Lower lobe of right lung (tissue), 2 donors: Measurements from ENCODE around the gene TOMT. TPM values are rescaled to one million over a fixed set of nuclear protein-coding genes. Genes with fewer than 3 reads are reported as not detected.

Experiments
- ATAC-seq, 2 donors: fragments of 200-7000 bp; cut with Tn5 transposase; one replicate each; pipeline ENCODE4 v1.9.1; 2020 to 2022; ENCODE audit warnings: mild to moderate bottlenecking in 2 of 2, moderate library complexity in 2 of 2
- DNase-seq: peaks from one replicate; pipeline ENCODE4 v3.0.0-alpha.2; 2020
- H3K27ac ChIP-seq: fragments of 200-600 bp; one replicate; pipeline ENCODE4 v1.8.0; 2022
- H3K27me3 ChIP-seq: fragments of 200-600 bp; one replicate; pipeline ENCODE4 v1.8.0; 2022; ENCODE audit warnings: low read depth
- H3K36me3 ChIP-seq: fragments of 200-600 bp; one replicate; pipeline ENCODE4 v1.8.0; 2022; ENCODE audit warnings: mild to moderate bottlenecking
- H3K4me1 ChIP-seq: fragments of 200-600 bp; one replicate; pipeline ENCODE4 v1.8.0; 2022
- H3K4me3 ChIP-seq: fragments of 200-600 bp; one replicate; pipeline ENCODE4 v1.8.0; 2022; ENCODE audit warnings: mild to moderate bottlenecking
- H3K9me3 ChIP-seq: fragments of 200-600 bp; one replicate; pipeline ENCODE4 v1.8.0; 2022
- intact Hi-C: fragments of 100-400 bp; cut with DNase I; formaldehyde crosslinking; loops from one replicate; pipeline ENCODE4 v1.11.0; 2022
- total RNA-seq: library from RNA; stranded (reverse); fragmentation: NEBNext Ultra II Directional; extraction: Animal tissue kit (Norgen Biotek cat#: 25700); gene quantifications from one replicate; pipeline ENCODE4 v1.2.1, GENCODE V29; 2021
- TF ChIP-seq, protein P1 (sequence below): fragments of 200-600 bp; IDR thresholded peaks from one replicate; pipeline ENCODE4 v1.8.0; 2022; ENCODE audit warnings: antibody characterized with exemption, mild to moderate bottlenecking
- donor health status: DM: no; HTN: yes; CAD: no; lungs with severe emphysema.

TOMT gene
- total RNA-seq, 1 donor from 2014 or later = not detected

DNA sequence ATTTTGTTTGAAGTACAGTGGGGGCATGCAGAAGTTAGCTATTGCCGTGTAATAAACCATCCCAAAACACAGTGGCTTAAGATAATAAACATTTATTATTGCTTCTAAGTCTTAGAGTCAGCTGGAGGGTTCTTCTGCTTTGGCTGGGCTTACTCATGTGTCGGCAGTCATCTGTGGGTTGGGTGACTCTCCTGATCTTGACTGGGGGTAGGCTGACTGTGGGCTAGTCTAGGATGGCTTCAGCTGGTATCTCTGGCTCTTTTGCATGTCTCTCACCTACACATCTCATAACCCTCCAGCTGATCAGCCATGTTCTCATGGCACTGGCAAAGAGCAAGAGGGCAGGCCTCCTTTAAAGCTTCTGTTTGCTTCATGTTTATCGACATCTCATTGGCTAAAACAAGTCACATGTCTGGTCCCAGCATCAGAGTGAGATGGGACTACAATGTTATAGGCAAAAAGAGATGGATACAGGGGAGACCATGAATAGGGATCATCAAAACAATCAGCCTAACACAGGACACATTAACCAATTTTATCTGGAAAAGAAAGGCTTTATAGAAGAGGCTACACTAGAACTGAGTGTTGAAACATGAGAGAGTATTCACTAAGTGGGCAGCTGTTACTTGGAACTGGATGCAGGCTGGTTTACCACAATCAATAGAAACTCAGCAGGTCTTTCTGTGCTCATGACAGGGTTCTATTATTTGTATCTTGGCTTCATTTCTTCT, 19.9 kb upstream of the TOMT start:
- no peak for ATAC-seq

DNA sequence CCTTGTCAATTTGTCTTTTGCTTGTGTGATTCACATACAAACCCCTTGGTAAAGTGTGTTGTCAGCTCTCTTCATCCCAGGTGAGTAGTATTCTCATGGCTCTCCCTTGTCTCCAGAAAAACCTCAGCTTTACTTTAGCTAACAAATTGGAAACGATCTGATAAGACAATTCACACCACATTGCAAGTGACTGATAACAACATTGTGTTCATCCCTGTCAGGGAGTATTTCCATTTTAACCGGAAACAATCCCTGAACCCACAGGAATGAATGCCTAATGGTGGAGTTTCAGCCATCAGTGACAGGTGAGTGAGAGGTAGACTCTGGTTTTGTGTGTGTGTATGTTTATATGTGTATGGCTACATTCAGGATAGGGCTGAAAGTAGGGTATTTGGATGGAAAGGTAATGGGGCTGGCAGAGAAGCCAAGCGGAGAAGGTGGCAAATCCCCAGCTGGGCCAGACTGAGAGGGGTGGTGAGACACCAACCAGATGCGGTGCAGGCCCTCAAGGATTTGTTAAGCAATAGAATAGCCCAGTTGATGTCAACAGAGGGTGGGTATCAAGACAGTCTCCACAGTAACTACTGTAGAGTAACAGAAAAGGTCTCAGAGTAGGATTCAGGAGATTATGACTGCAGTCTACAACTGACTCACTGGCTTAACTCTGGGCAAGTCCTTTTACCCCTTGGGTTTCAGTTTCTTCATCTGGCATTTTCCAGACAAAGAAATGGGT, 17.5 kb upstream of the TOMT start:
- Histone ChIP-seq H3K27me3 (no peaks in the 10 kb centered on the region), H3K9me3 (no peaks in the 10 kb centered on the region), H3K4me1 (peaks cover 15% of the 10 kb centered on the region), H3K4me3 (no peak overlapping the region), H3K36me3 (peaks cover 48% of the 10 kb centered on the region), H3K27ac (no peak overlapping the region)
- DNase-seq (no peak), ATAC-seq (no peak)
- TF ChIP-seq, protein P1, sequence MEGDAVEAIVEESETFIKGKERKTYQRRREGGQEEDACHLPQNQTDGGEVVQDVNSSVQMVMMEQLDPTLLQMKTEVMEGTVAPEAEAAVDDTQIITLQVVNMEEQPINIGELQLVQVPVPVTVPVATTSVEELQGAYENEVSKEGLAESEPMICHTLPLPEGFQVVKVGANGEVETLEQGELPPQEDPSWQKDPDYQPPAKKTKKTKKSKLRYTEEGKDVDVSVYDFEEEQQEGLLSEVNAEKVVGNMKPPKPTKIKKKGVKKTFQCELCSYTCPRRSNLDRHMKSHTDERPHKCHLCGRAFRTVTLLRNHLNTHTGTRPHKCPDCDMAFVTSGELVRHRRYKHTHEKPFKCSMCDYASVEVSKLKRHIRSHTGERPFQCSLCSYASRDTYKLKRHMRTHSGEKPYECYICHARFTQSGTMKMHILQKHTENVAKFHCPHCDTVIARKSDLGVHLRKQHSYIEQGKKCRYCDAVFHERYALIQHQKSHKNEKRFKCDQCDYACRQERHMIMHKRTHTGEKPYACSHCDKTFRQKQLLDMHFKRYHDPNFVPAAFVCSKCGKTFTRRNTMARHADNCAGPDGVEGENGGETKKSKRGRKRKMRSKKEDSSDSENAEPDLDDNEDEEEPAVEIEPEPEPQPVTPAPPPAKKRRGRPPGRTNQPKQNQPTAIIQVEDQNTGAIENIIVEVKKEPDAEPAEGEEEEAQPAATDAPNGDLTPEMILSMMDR = no peak
- intact Hi-C loops = no loop called here

More for the DNA sequence above, 19.9 kb upstream of the TOMT start:
- H3K36me3 ChIP-seq = peaks cover 44% of the 10 kb centered on the region
- no peaks in the 10 kb centered on the region for H3K27me3 ChIP-seq
- no peaks in the 10 kb centered on the region for H3K9me3 ChIP-seq
- no peak for DNase-seq
- no peak overlapping the region for H3K27ac ChIP-seq
- TF ChIP-seq, protein P1 = no peak
- intact Hi-C loops = no loop called here
- H3K4me1 ChIP-seq = peaks cover 16% of the 10 kb centered on the region
- no peak overlapping the region for H3K4me3 ChIP-seq

DNA sequence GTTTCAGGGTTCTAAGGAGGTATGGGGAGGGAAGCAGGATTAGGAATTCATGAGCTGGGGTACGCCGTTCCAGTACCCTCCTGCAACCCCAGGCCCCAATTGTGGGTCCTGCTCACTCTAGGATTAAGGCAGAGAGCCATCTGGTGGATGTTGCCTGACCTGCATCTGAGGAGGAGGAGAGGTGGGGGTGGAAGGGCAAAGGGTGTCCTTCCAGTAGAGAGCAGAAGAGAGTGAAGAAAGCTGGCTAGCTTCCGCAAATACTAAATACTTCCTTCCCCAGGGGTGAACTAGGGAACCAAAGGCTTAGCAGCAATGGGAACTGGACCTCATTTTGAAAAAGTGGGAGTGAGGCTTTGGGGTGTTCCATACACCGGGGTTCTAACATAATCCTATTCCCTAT, 14.4 kb upstream of the TOMT start:
- ATAC-seq = peak; percentile 93 to 96
- no peak overlapping the region for H3K4me3 ChIP-seq
- H3K36me3 ChIP-seq = peaks cover 72% of the 10 kb centered on the region

DNA sequence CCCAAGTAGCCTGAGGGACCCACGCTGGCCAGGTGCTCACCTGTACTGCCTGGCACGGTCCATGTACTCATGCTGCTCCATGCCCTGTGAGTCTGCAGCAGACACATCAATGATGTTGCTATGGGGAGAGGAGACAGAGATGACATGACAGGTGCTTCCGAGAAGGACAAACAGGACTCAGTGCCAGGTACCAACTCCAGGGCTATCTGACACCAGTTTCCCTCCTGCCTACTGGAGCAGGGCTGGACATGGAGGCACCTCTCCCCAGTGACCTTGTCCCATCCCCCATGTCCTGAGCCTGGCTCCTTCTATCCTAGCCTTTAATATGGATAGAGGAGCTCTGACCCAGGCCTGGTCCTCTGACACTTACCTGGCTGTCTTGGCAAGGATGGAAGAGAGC, 7.0 kb upstream of the TOMT start:
- no peak overlapping the region for H3K4me3 ChIP-seq
- no peak for DNase-seq
- H3K27ac ChIP-seq = no peak overlapping the region
- peaks cover 35% of the 10 kb centered on the region for H3K4me1 ChIP-seq
- no peaks in the 10 kb centered on the region for H3K27me3 ChIP-seq
- peaks cover 70% of the 10 kb centered on the region for H3K36me3 ChIP-seq
- intact Hi-C loops = no loop called here
- no peak for ATAC-seq
- TF ChIP-seq, protein P1 = no peak
- no peaks in the 10 kb centered on the region for H3K9me3 ChIP-seq

More for the DNA sequence above, 14.4 kb upstream of the TOMT start:
- no peaks in the 10 kb centered on the region for H3K9me3 ChIP-seq
- intact Hi-C loops = loop anchor here (5.0 kb wide), 1 partner anchor 64 kb away; no protein-coding TSS in a partner anchor
- no peaks in the 10 kb centered on the region for H3K27me3 ChIP-seq
- TF ChIP-seq, protein P1 = peak; percentile 89
- H3K27ac ChIP-seq = peak overlapping the region; percentile 31
- H3K4me1 ChIP-seq = peaks cover 15% of the 10 kb centered on the region
- peak; percentile 72 for DNase-seq

DNA sequence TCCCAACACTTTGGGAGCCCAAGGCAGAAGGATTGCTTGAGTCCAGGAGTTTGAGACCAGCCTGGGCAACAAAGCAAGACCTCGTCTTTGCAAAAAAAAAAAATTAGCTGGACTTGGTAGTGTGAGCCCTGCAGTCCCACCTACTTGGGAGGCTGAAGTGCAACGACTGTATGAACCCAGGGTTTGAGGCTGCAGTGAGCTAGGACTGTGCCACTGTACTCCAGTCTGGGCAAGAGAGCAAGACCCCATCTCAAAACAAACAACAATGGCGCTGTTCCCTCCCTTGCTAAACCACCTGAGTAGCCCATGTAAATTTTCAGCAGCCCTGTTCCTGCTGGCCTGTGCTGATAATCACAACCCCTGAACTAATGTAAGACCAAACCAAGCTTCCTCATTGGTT, 5.7 kb upstream of the TOMT start:
- Histone ChIP-seq H3K27me3 (no peaks in the 10 kb centered on the region), H3K27ac (peak overlapping the region; percentile 43), H3K4me3 (no peak overlapping the region), H3K36me3 (peaks cover 57% of the 10 kb centered on the region), H3K4me1 (peaks cover 39% of the 10 kb centered on the region), H3K9me3 (no peaks in the 10 kb centered on the region)
- DNase-seq (no peak), ATAC-seq (no peak)
- TF ChIP-seq, protein P1 = no peak
- intact Hi-C loops = no loop called here
